Upper lobe of right lung (tissue), 1 donor: ENCODE results near the gene HYCC1. TPM values are rescaled to one million over a fixed set of nuclear protein-coding genes. Genes with fewer than 3 reads are reported as not detected.
A peak's percentile ranks its signal among the peaks of the same experiment; 100 is the strongest.
"Not testable (repeated sequence)": the region's sequence is repeated elsewhere in the genome, so short reads cannot be mapped to it uniquely, and the experiment has no call there.

ENCODE experiments used
- ATAC-seq: fragments of 200-7000 bp; cut with Tn5 transposase; one replicate; pipeline ENCODE4 v1.9.1; 2020; ENCODE audit warnings: mild to moderate bottlenecking, moderate library complexity
- DNase-seq: peaks from one replicate; pipeline ENCODE4 v3.0.0-alpha.2; 2020
- H3K27ac ChIP-seq: fragments of 200-600 bp; one replicate; pipeline ENCODE4 v1.8.0; 2022
- H3K27me3 ChIP-seq: fragments of 200-600 bp; one replicate; pipeline ENCODE4 v1.8.0; 2022; ENCODE audit warnings: mild to moderate bottlenecking
- H3K36me3 ChIP-seq: fragments of 200-600 bp; one replicate; pipeline ENCODE4 v1.8.0; 2022
- H3K4me1 ChIP-seq: fragments of 200-600 bp; one replicate; pipeline ENCODE4 v1.8.0; 2022
- H3K4me3 ChIP-seq: fragments of 200-600 bp; one replicate; pipeline ENCODE4 v1.8.0; 2022; ENCODE audit warnings: mild to moderate bottlenecking
- H3K9me3 ChIP-seq: fragments of 200-600 bp; one replicate; pipeline ENCODE4 v1.8.0; 2022
- CTCF ChIP-seq: fragments of 200-600 bp; IDR thresholded peaks from one replicate; pipeline ENCODE4 v1.8.0; 2022; ENCODE audit warnings: antibody characterized with exemption
- intact Hi-C: fragments of 100-400 bp; cut with DNase I; formaldehyde crosslinking; loops from one replicate; pipeline ENCODE4 v1.11.0; 2022
- long read RNA-seq: library from polyadenylated mRNA; unstranded; transcript quantifications from one replicate; pipeline ENCODE4 v2.0.0, GENCODE V29; 2021
- total RNA-seq: library from RNA; stranded (reverse); fragmentation: NEBNext Ultra II Directional; extraction: Animal tissue kit (Norgen Biotek cat#: 25700); gene quantifications from one replicate; pipeline ENCODE4 v1.2.1, GENCODE V29; 2021
- donor health status: DM: no; HTN: yes; CAD: no; lungs with severe emphysema.

The HYCC1 gene
- 47.7 TPM for total RNA-seq
- long read RNA-seq, full-length matches to known transcripts: 11 of 17 reads
- long read RNA-seq, partial matches to known transcripts: 0 of 17 reads
- long read RNA-seq, other reads (novel, unspliced or antisense): 6 of 17 reads

DNA sequence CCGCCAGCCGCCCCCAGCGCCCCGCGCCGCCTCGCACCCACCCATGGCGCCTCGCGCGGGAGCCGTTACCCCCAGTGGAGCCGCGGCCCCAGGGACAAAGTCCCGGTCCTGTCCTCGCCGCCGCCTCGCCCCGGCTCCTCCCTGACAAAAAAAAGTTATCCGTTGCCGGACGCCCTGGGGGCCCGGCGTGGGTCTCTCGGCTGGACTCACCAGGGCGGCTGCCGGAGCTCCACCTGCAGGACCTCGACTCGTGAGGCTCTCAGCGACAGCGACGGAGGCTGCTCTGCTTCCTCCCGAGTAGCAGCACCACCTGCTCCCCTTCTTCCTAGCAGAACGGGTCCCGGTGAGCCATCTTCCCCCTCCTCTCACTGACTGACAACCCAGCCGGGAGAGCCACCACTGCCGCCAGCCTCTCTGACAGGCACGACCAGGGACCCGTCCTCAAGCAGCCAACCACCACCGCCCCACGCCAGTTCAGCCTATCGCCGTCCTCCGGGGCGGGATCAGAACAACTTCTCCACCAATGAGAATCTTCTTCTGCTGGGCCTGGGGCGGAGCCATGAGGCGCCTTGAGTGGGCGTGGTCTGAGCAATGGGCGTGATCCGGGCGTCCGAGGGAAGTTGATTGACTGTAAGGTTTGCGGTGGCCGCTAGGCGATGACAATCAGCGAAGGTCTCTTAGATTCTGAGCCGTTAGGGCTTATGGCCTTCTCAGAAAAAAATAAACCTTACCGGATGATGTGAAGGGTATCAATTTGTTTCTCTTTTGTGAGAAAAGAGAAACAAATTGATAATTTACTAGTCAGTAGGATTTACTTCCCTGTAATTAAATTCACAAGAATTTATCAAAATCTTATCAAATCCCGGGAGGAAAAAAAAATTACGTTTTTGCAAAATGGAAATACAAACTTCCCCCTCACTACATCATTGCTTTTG, at the start of gene HYCC1:
TSS of gene HYCC1 (minus strand) at position 416 of the 935 bp plus-strand sequence. CDS start 23,019 bp downstream, outside the sequence.
- peak within 1 kb of the TSS; percentile 83 for H3K27ac ChIP-seq
- H3K4me3 ChIP-seq: peak within 1 kb of the TSS; percentile 89
- ATAC-seq (peak; percentile 100), DNase-seq (peak; percentile 99)
- intact Hi-C loops: no loop called here
- no peaks in the 10 kb centered on the region for H3K27me3 ChIP-seq
- peaks cover 28% of the 10 kb centered on the region for H3K4me1 ChIP-seq
- no peaks in the 10 kb centered on the region for H3K9me3 ChIP-seq
- TF ChIP-seq CTCF: peak; percentile 66
- no peaks in the 10 kb centered on the region for H3K36me3 ChIP-seq

DNA sequence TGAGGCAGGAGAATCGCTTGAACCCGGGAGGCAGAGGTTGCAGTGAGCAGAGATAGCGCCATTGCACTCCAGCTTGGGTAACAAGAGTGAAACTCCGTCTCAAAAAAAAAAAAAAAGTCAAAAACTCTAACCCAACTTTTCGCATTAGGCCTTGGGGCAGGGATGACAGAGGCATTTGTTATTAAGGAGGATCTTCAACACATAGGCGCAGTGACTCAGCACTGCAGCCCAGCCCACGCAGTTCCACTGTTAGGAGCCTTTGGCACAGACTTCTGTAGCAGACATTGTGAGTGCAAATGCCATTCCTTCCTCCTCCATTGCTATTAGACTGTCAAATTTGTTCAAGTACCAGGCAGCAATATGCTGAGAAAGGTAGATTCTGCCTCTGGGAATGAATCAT, 48.5 kb upstream of the HYCC1 start:
- no peak for TF ChIP-seq CTCF
- ATAC-seq (peak; percentile 23), DNase-seq (no peak)
- H3K36me3 ChIP-seq: no peaks in the 10 kb centered on the region
- H3K27me3 ChIP-seq: no peaks in the 10 kb centered on the region
- intact Hi-C loops: no loop called here
- H3K9me3 ChIP-seq: no peaks in the 10 kb centered on the region
- no peaks in the 10 kb centered on the region for H3K4me1 ChIP-seq
- H3K4me3 ChIP-seq: no peak overlapping the region
- no peak overlapping the region for H3K27ac ChIP-seq

GRCh38 chr7:23061327-23061726, 47.4 kb upstream of the HYCC1 start:
- Histone ChIP-seq H3K4me3 (no peak overlapping the region), H3K27ac (no peak overlapping the region), H3K4me1 (no peaks in the 10 kb centered on the region), H3K27me3 (no peaks in the 10 kb centered on the region), H3K9me3 (no peaks in the 10 kb centered on the region), H3K36me3 (no peaks in the 10 kb centered on the region)
- DNase-seq (no peak), ATAC-seq (no peak)
- TF ChIP-seq CTCF: no peak
- intact Hi-C loops: no loop called here

DNA sequence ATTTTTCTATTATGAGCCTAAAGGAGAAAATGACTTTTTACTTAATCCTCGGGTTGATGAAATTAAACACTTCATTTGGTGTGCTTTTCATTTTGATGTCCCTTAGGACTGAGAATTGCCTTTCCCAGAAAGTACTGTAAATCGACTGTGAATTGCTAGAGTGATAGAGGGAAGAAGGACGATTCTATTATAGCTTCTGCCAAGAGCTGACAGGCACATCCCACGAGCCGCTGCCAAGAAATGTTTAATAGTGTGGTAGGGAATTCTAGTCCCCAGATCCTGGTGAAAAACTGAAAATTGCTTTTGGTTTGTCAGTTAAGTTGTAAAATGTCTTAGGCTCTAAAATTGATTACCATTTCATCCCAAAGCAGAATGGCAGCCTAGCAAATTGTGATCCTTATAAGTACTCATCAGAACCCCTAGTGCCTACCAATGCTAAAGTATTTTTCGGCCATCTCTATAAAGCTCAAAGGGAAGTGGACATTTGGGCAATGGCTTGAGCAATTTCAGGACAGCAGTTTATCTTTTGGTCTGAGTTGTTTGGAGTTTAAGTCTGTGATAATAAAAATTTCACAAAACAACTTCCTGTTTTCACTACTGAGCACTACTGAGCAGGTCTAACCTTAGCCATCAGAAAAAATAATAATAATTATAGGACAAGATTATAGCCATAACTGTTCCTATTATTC, 44.6 kb upstream of the HYCC1 start:
- H3K4me3 ChIP-seq: no peak overlapping the region
- intact Hi-C loops: loop anchor here (5.0 kb wide), 1 partner anchor 501 kb away; no protein-coding TSS in a partner anchor
- no peak for TF ChIP-seq CTCF

GRCh38 chr7:23055582-23056178, 41.8 kb upstream of the HYCC1 start:
- Histone ChIP-seq H3K27me3 (no peaks in the 10 kb centered on the region), H3K36me3 (no peaks in the 10 kb centered on the region), H3K4me1 (no peaks in the 10 kb centered on the region), H3K27ac (no peak overlapping the region), H3K9me3 (no peaks in the 10 kb centered on the region), H3K4me3 (no peak overlapping the region)
- DNase-seq (no peak), ATAC-seq (peak; percentile 94)
- peak; percentile 92 for TF ChIP-seq CTCF
- intact Hi-C loops: loop anchor here (5.0 kb wide), 1 partner anchor 498 kb away; no protein-coding TSS in a partner anchor

More for the DNA sequence above, 44.6 kb upstream of the HYCC1 start:
- Histone ChIP-seq H3K27ac (no peak overlapping the region), H3K36me3 (no peaks in the 10 kb centered on the region), H3K9me3 (no peaks in the 10 kb centered on the region), H3K27me3 (no peaks in the 10 kb centered on the region), H3K4me1 (no peaks in the 10 kb centered on the region)
- DNase-seq: no peak
- no peak for ATAC-seq

- H3K9me3 ChIP-seq, DNase-seq, H3K27me3 ChIP-seq, H3K36me3 ChIP-seq, H3K4me3 ChIP-seq, ATAC-seq, intact Hi-C loops, H3K4me1 ChIP-seq, H3K27ac ChIP-seq: not testable (repeated sequence)
Measured at GRCh38 chr7:23051124-23051485, 37.2 kb upstream of the HYCC1 start.

- H3K4me3 ChIP-seq, H3K36me3 ChIP-seq, H3K9me3 ChIP-seq, H3K27ac ChIP-seq, DNase-seq, H3K4me1 ChIP-seq, ATAC-seq, intact Hi-C loops, H3K27me3 ChIP-seq: not testable (repeated sequence)
Measured at GRCh38 chr7:23046336-23046735, 32.4 kb upstream of the HYCC1 start.

GRCh38 chr7:23045086-23045485, 31.2 kb upstream of the HYCC1 start:
- ATAC-seq, H3K36me3 ChIP-seq, H3K27ac ChIP-seq, DNase-seq, intact Hi-C loops, H3K4me3 ChIP-seq, H3K4me1 ChIP-seq, H3K9me3 ChIP-seq, H3K27me3 ChIP-seq: not testable (repeated sequence)
